Smooth muscle cell (in vitro differentiated cells): ENCODE results near the gene STK11. TPM values are rescaled to one million over a fixed set of nuclear protein-coding genes. Genes with fewer than 3 reads are reported as not detected.
A peak's percentile ranks its signal among the peaks of the same experiment; 100 is the strongest.

Experiments
- DNase-seq: peaks from one replicate; lab custom pipeline; 2025; ENCODE audit not compliant: unreplicated experiment; lab: John Stamatoyannopoulos, UW
- H2AFZ ChIP-seq: fragments of 200-600 bp; sonication (generic); 2 replicates; pipeline ENCODE4 v1.6.0; 2016; ENCODE audit warnings: antibody characterized with exemption, low read depth, mild to moderate bottlenecking
- H3F3A ChIP-seq: fragments of 200-600 bp; sonication (generic); 2 replicates; pipeline ENCODE4 v1.6.0; 2017; ENCODE audit warnings: antibody characterized with exemption, low read depth
- H3K27ac ChIP-seq: fragments of 200-600 bp; sonication (generic); 2 replicates; pipeline ENCODE4 v1.5.1; 2016; ENCODE audit warnings: low read depth, mild to moderate bottlenecking
- H3K27me3 ChIP-seq: fragments of 200-600 bp; sonication (generic); 2 replicates; pipeline ENCODE4 v1.6.1; 2016; ENCODE audit warnings: low read depth, mild to moderate bottlenecking
- H3K36me3 ChIP-seq: fragments of 200-600 bp; sonication (generic); 2 replicates; pipeline ENCODE4 v1.5.1; 2016; ENCODE audit warnings: low read depth
- H3K4me1 ChIP-seq: fragments of 200-600 bp; sonication (generic); 2 replicates; pipeline ENCODE4 v1.5.1; 2016; ENCODE audit warnings: low read depth
- H3K4me2 ChIP-seq: fragments of 200-600 bp; sonication (generic); 2 replicates; pipeline ENCODE4 v1.6.0; 2016; ENCODE audit warnings: mild to moderate bottlenecking
- H3K4me3 ChIP-seq: fragments of 200-600 bp; sonication (generic); 2 replicates; pipeline ENCODE4 v1.5.1; 2016; ENCODE audit warnings: mild to moderate bottlenecking
- H3K79me2 ChIP-seq: fragments of 200-600 bp; sonication (generic); 2 replicates; pipeline ENCODE4 v1.6.0; 2016; ENCODE audit warnings: low read depth, mild to moderate bottlenecking
- H3K9ac ChIP-seq: fragments of 200-600 bp; sonication (generic); 2 replicates; pipeline ENCODE4 v1.6.0; 2016; ENCODE audit warnings: low read depth
- H3K9me3 ChIP-seq: fragments of 200-600 bp; sonication (generic); replicated peaks from 2 replicates; pipeline ENCODE4 v1.5.1; 2016; ENCODE audit warnings: low read depth
- H4K20me1 ChIP-seq: fragments of 200-600 bp; sonication (generic); 2 replicates; pipeline ENCODE4 v1.6.0; 2016; ENCODE audit warnings: low read depth
- WGBS: methylation state at CpG from one replicate; pipeline ENCODE4 v1.1.7; 2016; ENCODE audit warnings: low lambda C conversion rate; 5-methylcytosine and 5-hydroxymethylcytosine counted together
- polyA plus RNA-seq: library from polyadenylated mRNA; unstranded; fragments of >200 nt; fragmentation: Nextera tagmentation; extraction: Ambion mirVana; gene quantifications from 2 replicates; pipeline ENCODE4 v1.2.1, GENCODE V29; 2016
- total RNA-seq: library from RNA; depleted of rRNA; stranded (reverse); fragments of >200 nt; gene quantifications from 2 replicates; pipeline ENCODE4 v1.2.3, GENCODE V29; 2014
- TF ChIP-seq, protein P1 (sequence below): fragments of 200-600 bp; sonication (generic); IDR thresholded peaks from 2 replicates; pipeline ENCODE4 v1.5.1; 2017; ENCODE audit warnings: borderline replicate concordance, mild to moderate bottlenecking, antibody characterized with exemption; ENCODE audit not compliant: insufficient read depth, poor library complexity, severe bottlenecking

Gene STK11
- total and polyA plus RNA-seq, 2 experiments from 2014 or later = 23.6 to 62.3 TPM

DNA sequence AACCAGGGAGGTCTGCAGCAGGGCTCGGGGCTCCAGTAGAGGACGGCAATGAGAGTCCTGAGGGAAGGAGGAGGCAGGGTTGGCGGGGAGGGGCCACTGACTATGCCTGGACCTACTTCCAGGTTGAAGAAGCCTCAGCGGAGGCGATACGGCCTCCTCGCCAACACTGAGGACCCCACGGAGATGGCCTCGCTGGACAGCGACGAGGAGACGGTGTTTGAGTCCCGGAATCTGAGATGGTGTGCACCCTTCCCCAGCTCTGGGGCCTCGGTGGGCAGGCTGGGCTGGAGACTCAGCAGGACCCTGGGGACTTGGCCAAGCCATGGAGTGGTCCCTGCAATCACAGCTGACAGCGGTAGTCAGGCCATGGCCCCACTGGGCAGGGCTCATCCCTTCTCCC, 71.5 kb downstream of the STK11 start:
- H3K27ac ChIP-seq = no peak overlapping the region
- peak overlapping the region; percentile 99 for H3K4me2 ChIP-seq
- peaks cover 30% of the 10 kb centered on the region for H3F3A ChIP-seq
- H3K27me3 ChIP-seq = no peaks in the 10 kb centered on the region
- H2AFZ ChIP-seq = no peak overlapping the region
- H3K9ac ChIP-seq = no peak overlapping the region
- peaks cover 8% of the 10 kb centered on the region for H3K36me3 ChIP-seq
- H3K4me3 ChIP-seq = no peak overlapping the region
- no peaks in the 10 kb centered on the region for H3K9me3 ChIP-seq
- TF ChIP-seq, protein P1, sequence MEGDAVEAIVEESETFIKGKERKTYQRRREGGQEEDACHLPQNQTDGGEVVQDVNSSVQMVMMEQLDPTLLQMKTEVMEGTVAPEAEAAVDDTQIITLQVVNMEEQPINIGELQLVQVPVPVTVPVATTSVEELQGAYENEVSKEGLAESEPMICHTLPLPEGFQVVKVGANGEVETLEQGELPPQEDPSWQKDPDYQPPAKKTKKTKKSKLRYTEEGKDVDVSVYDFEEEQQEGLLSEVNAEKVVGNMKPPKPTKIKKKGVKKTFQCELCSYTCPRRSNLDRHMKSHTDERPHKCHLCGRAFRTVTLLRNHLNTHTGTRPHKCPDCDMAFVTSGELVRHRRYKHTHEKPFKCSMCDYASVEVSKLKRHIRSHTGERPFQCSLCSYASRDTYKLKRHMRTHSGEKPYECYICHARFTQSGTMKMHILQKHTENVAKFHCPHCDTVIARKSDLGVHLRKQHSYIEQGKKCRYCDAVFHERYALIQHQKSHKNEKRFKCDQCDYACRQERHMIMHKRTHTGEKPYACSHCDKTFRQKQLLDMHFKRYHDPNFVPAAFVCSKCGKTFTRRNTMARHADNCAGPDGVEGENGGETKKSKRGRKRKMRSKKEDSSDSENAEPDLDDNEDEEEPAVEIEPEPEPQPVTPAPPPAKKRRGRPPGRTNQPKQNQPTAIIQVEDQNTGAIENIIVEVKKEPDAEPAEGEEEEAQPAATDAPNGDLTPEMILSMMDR = no peak
- H3K79me2 ChIP-seq = peaks cover 43% of the 10 kb centered on the region
- WGBS = 96% methylated on average over 15 of the region's 15 CpGs
- H4K20me1 ChIP-seq = peaks cover 31% of the 10 kb centered on the region
- DNase-seq = no peak
- H3K4me1 ChIP-seq = peaks cover 19% of the 10 kb centered on the region

Other genes with a start within 250 kb of the STK11 start
- gene WDR18, start 221.4 kb upstream of the STK11 start, total RNA-seq = 33.8 and 69.4 TPM in 2 replicates
- 153 and 160 TPM in 2 replicates for gene WDR18, start 221.4 kb upstream of the STK11 start, polyA plus RNA-seq
- 1.2 and 12.6 TPM in 2 replicates for gene GRIN3B, start 205.4 kb upstream of the STK11 start, total RNA-seq
- gene GRIN3B, start 205.4 kb upstream of the STK11 start, polyA plus RNA-seq = 1.2 and 3.6 TPM in 2 replicates
- gene TMEM259, start 184.7 kb upstream of the STK11 start, total RNA-seq = 112 and 133 TPM in 2 replicates
- gene TMEM259, start 184.7 kb upstream of the STK11 start, polyA plus RNA-seq = 232 and 301 TPM in 2 replicates
- gene RNU6-2, start 184.3 kb upstream of the STK11 start, total RNA-seq = not detected in 2 replicates
- not detected in 2 replicates for gene RNU6-2, start 184.3 kb upstream of the STK11 start, polyA plus RNA-seq
- gene CNN2, start 179.2 kb upstream of the STK11 start, total RNA-seq = 150 and 155 TPM in 2 replicates
- gene CNN2, start 179.2 kb upstream of the STK11 start, polyA plus RNA-seq = 392 and 404 TPM in 2 replicates
- gene ABCA7, start 165.7 kb upstream of the STK11 start, total RNA-seq = 4.1 and 5.0 TPM in 2 replicates
- 11.8 and 26.5 TPM in 2 replicates for gene ABCA7, start 165.7 kb upstream of the STK11 start, polyA plus RNA-seq
- 4.4 and 8.7 TPM in 2 replicates for gene ARHGAP45, start 138.6 kb upstream of the STK11 start, total RNA-seq
- gene ARHGAP45, start 138.6 kb upstream of the STK11 start, polyA plus RNA-seq = 8.0 and 13.9 TPM in 2 replicates
- gene POLR2E, start 110.4 kb upstream of the STK11 start, total RNA-seq = 99.1 and 114 TPM in 2 replicates
- 235 and 260 TPM in 2 replicates for gene POLR2E, start 110.4 kb upstream of the STK11 start, polyA plus RNA-seq
- gene GPX4, start 101.8 kb upstream of the STK11 start, total RNA-seq = 319 and 325 TPM in 2 replicates
- gene GPX4, start 101.8 kb upstream of the STK11 start, polyA plus RNA-seq = 441 and 450 TPM in 2 replicates
- gene SBNO2, start 31.5 kb upstream of the STK11 start, total RNA-seq = 16.4 and 18.1 TPM in 2 replicates
- gene SBNO2, start 31.5 kb upstream of the STK11 start, polyA plus RNA-seq = 17.6 and 20.9 TPM in 2 replicates
- gene CBARP, start 32.2 kb downstream of the STK11 start, total RNA-seq = 1.7 and 2.7 TPM in 2 replicates
- gene CBARP, start 32.2 kb downstream of the STK11 start, polyA plus RNA-seq = 10.2 and 10.5 TPM in 2 replicates
- 29.1 and 68.8 TPM in 2 replicates for gene ATP5F1D, start 36.0 kb downstream of the STK11 start, total RNA-seq
- gene ATP5F1D, start 36.0 kb downstream of the STK11 start, polyA plus RNA-seq = 265 and 272 TPM in 2 replicates
- gene MIDN, start 42.8 kb downstream of the STK11 start, total RNA-seq = 25.0 and 58.5 TPM in 2 replicates
- gene MIDN, start 42.8 kb downstream of the STK11 start, polyA plus RNA-seq = 65.3 and 70.6 TPM in 2 replicates
- gene CIRBP, start 63.6 kb downstream of the STK11 start, total RNA-seq = 119 and 122 TPM in 2 replicates
- gene CIRBP, start 63.6 kb downstream of the STK11 start, polyA plus RNA-seq = 215 and 235 TPM in 2 replicates
- gene FAM174C, start 69.8 kb downstream of the STK11 start, total RNA-seq = 33.4 and 41.5 TPM in 2 replicates
- gene FAM174C, start 69.8 kb downstream of the STK11 start, polyA plus RNA-seq = 75.6 and 78.1 TPM in 2 replicates
- gene EFNA2, start 80.1 kb downstream of the STK11 start, total RNA-seq = 6.2 and 7.4 TPM in 2 replicates
- gene EFNA2, start 80.1 kb downstream of the STK11 start, polyA plus RNA-seq = 0.89 and 1.2 TPM in 2 replicates
- 62.7 and 95.8 TPM in 2 replicates for gene NDUFS7, start 178.1 kb downstream of the STK11 start, total RNA-seq
- 226 and 245 TPM in 2 replicates for gene NDUFS7, start 178.1 kb downstream of the STK11 start, polyA plus RNA-seq
- 15.8 and 22.3 TPM in 2 replicates for gene GAMT, start 195.8 kb downstream of the STK11 start, total RNA-seq
- 35.2 and 47.4 TPM in 2 replicates for gene GAMT, start 195.8 kb downstream of the STK11 start, polyA plus RNA-seq
- 33.7 and 41.7 TPM in 2 replicates for gene DAZAP1, start 201.8 kb downstream of the STK11 start, total RNA-seq
- gene DAZAP1, start 201.8 kb downstream of the STK11 start, polyA plus RNA-seq = 35.5 and 37.0 TPM in 2 replicates
- gene RPS15, start 232.6 kb downstream of the STK11 start, total RNA-seq = 2,033 and 2,744 TPM in 2 replicates
- 1,180 and 1,250 TPM in 2 replicates for gene RPS15, start 232.6 kb downstream of the STK11 start, polyA plus RNA-seq
- gene APC2, start 244.3 kb downstream of the STK11 start, total RNA-seq = 0.09 and 0.18 TPM in 2 replicates
- 0.30 and 1.0 TPM in 2 replicates for gene APC2, start 244.3 kb downstream of the STK11 start, polyA plus RNA-seq